Left cardiac atrium (tissue), 4 donors: ENCODE measurements around the gene EHD3. TPM values are rescaled to one million over a fixed set of nuclear protein-coding genes. Genes with fewer than 3 reads are reported as not detected.

Source experiments
- ATAC-seq, 2 donors: fragments of 200-7000 bp; cut with Tn5 transposase; one replicate each; pipeline ENCODE4 v1.9.1; 2020; ENCODE audit warnings: mild to moderate bottlenecking in 2 of 2, moderate library complexity in 2 of 2
- DNase-seq: peaks from one replicate; pipeline ENCODE4 v3.0.0-alpha.2; 2020
- intact Hi-C, 2 donors: fragments of 100-400 bp; cut with DNase I; formaldehyde crosslinking; loops; one replicate each; pipeline versions ENCODE4 v1.14.1 to v1.15.1; 2022 to 2023
- total RNA-seq, 2 donors: library from RNA; stranded (reverse); fragmentation: NEBNext Ultra II Directional; extraction: Animal tissue kit (Norgen Biotek cat#: 25700); gene quantifications; one replicate each; pipeline ENCODE4 v1.2.1, GENCODE V29; 2021
- donor health status: DM: no; HTN: yes; CAD: no.
- donor health status: DM: no; HTN: yes; CAD: no; lungs with severe emphysema.
- donor health status: DM: yes; HTN: yes; CAD: no.
- donor health status: Dilated cardiomyopathy.

Gene EHD3
- total RNA-seq, 2 donors from 2014 or later = 8.1 to 11.7 TPM

GRCh38 chr2:31232586-31232985 lies 1.4 kb upstream of the EHD3 start:
- ATAC-seq (no peak), DNase-seq (no peak)
- intact Hi-C loops = loop anchor here in 1 of 2 donors (5.0 kb wide), 1 partner anchor 90 kb away; no protein-coding TSS in a partner anchor

- intact Hi-C loops = loop anchor here in 1 of 2 donors (5.0 kb wide), 1 partner anchor 89 kb away; no protein-coding TSS in a partner anchor
- ATAC-seq = no peak
- DNase-seq = no peak
Observed at GRCh38 chr2:31233231-31233630, 721 bp upstream of the EHD3 start.

GRCh38 chr2:31234683-31235503 lies 941 bp downstream of the EHD3 start:
- intact Hi-C loops = loop anchor here in 1 of 2 donors (5.0 kb wide), 1 partner anchor 87 kb away; no protein-coding TSS in a partner anchor
- DNase-seq (no peak), ATAC-seq (no peak)

GRCh38 chr2:31235504-31235902 lies 1.6 kb downstream of the EHD3 start:
- intact Hi-C loops = no loop called here
- no peak for DNase-seq
- ATAC-seq = peak in 1 of 2 donors; percentile 4

- intact Hi-C loops = no loop called here
- ATAC-seq = no peak
- DNase-seq = no peak
Observed at GRCh38 chr2:31236433-31237205, 2.7 kb downstream of the EHD3 start.

GRCh38 chr2:31237348-31238017 lies 3.5 kb downstream of the EHD3 start:
- intact Hi-C loops = no loop called here
- no peak for ATAC-seq

GRCh38 chr2:31238126-31238905 lies 4.4 kb downstream of the EHD3 start:
- no peak for ATAC-seq
- no peak for DNase-seq

More at GRCh38 chr2:31237348-31238017, 3.5 kb downstream of the EHD3 start:
- no peak for DNase-seq

GRCh38 chr2:31238906-31239592 lies 5.1 kb downstream of the EHD3 start:
- DNase-seq = no peak
- intact Hi-C loops = no loop called here
- ATAC-seq = no peak

More at GRCh38 chr2:31238126-31238905, 4.4 kb downstream of the EHD3 start:
- intact Hi-C loops = no loop called here

- peak; percentile 90 to 93 for ATAC-seq
- DNase-seq = peak; percentile 71
- intact Hi-C loops = no loop called here
Observed at GRCh38 chr2:31239593-31240177, 5.7 kb downstream of the EHD3 start.

GRCh38 chr2:31240381-31241365 lies 6.7 kb downstream of the EHD3 start:
- ATAC-seq = peak in 1 of 2 donors; percentile 2
- intact Hi-C loops = no loop called here
- no peak for DNase-seq

- DNase-seq = no peak
- intact Hi-C loops = no loop called here
- ATAC-seq = no peak
Observed at GRCh38 chr2:31241625-31242270, 7.8 kb downstream of the EHD3 start.

GRCh38 chr2:31243053-31243452 lies 9.1 kb downstream of the EHD3 start:
- DNase-seq (no peak), ATAC-seq (no peak)
- intact Hi-C loops = no loop called here

GRCh38 chr2:31244101-31244500 lies 10.1 kb downstream of the EHD3 start:
- DNase-seq (no peak), ATAC-seq (no peak)

GRCh38 chr2:31246184-31246852 lies 12.4 kb downstream of the EHD3 start:
- intact Hi-C loops = no loop called here
- DNase-seq (no peak), ATAC-seq (no peak)

More at GRCh38 chr2:31244101-31244500, 10.1 kb downstream of the EHD3 start:
- intact Hi-C loops = no loop called here

GRCh38 chr2:31247711-31248110 lies 13.8 kb downstream of the EHD3 start:
- no peak for DNase-seq
- no peak for ATAC-seq
- intact Hi-C loops = no loop called here

GRCh38 chr2:31248139-31248538 lies 14.2 kb downstream of the EHD3 start:
- intact Hi-C loops = no loop called here
- DNase-seq = no peak
- ATAC-seq = no peak
